ENCODE data around the gene P3H2. TPM values are rescaled to one million over a fixed set of nuclear protein-coding genes. Genes with fewer than 3 reads are reported as not detected.

The P3H2 gene
- total and polyA plus RNA-seq, 2 of the 4 experiments (the other 2 are of a cell fraction), result 54.7 to 64.3 TPM

GRCh38 chr3:190132371-190132770 is 11.7 kb upstream of the P3H2 start:
- ChIA-PET POLR2A (ENCODE audit: unreplicated experiment) (no interaction called here), CTCF (interaction anchor here (1.4 kb wide), 1 partner anchor 171 kb away, joined by 3 read pairs; no protein-coding TSS in a partner anchor)
- no peak overlapping the region for H2AFZ ChIP-seq (replicated peaks; ENCODE audit: low read length, poor library complexity)
- H2BK5ac ChIP-seq (ENCODE audit: low read depth, low read length, poor library complexity, severe bottlenecking), result no peak overlapping the region
- TF ChIP-seq POLR2A (IDR thresholded peaks at IDR 0.05; ENCODE audit: low read depth, low read length), result no peak
- no peak for TF ChIP-seq NFE2L2 (IDR thresholded peaks at IDR 0.05; ENCODE audit: low read depth, low read length)
- no peak for TF ChIP-seq RAD21 (IDR thresholded peaks at IDR 0.05; ENCODE audit: low read length)
- TF ChIP-seq, protein P1, sequence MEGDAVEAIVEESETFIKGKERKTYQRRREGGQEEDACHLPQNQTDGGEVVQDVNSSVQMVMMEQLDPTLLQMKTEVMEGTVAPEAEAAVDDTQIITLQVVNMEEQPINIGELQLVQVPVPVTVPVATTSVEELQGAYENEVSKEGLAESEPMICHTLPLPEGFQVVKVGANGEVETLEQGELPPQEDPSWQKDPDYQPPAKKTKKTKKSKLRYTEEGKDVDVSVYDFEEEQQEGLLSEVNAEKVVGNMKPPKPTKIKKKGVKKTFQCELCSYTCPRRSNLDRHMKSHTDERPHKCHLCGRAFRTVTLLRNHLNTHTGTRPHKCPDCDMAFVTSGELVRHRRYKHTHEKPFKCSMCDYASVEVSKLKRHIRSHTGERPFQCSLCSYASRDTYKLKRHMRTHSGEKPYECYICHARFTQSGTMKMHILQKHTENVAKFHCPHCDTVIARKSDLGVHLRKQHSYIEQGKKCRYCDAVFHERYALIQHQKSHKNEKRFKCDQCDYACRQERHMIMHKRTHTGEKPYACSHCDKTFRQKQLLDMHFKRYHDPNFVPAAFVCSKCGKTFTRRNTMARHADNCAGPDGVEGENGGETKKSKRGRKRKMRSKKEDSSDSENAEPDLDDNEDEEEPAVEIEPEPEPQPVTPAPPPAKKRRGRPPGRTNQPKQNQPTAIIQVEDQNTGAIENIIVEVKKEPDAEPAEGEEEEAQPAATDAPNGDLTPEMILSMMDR (conservative IDR thresholded peaks at IDR 0.05; ENCODE audit: low read depth, low read length), result no peak
- TF ChIP-seq RFX5 (IDR thresholded peaks at IDR 0.05; ENCODE audit: low read depth, low read length), result no peak
- no peak for TF ChIP-seq MXI1 (IDR thresholded peaks at IDR 0.05; ENCODE audit: borderline replicate concordance, low read depth, low read length)
- H3K4me3 ChIP-seq (ENCODE audit: insufficient read depth, low read depth, low read length), result no peak overlapping the region
- dilution Hi-C loops (cut with HindIII; ENCODE audit: low sequenced_read_pairs, unreplicated experiment), result no loop called here
- H3K9me3 ChIP-seq (ENCODE audit: control insufficient read depth, insufficient read depth, low read length), result no peaks in the 10 kb centered on the region
- H3K79me1 ChIP-seq (ENCODE audit: low read depth in 1 of 2, low read length in 2 of 2), result no peaks in the 10 kb centered on the region
- DNase-seq (no peak), ATAC-seq (ENCODE audit: low read depth) (no peak)
- H3K18ac ChIP-seq (ENCODE audit: low read depth, low read length), result no peak overlapping the region
- H3K36me3 ChIP-seq (ENCODE audit: control insufficient read depth, insufficient read depth, low read length), result no peaks in the 10 kb centered on the region
- BruUV-seq (replicated peaks), result no TSS peak
- no peak overlapping the region for H3K27ac ChIP-seq (ENCODE audit: insufficient read depth, low read length)
- no peaks in the 10 kb centered on the region for H4K20me1 ChIP-seq (ENCODE audit: insufficient read depth, low read length)
- H4K8ac ChIP-seq (ENCODE audit: low read depth in 2 of 2, low read length in 2 of 2), result no peak overlapping the region
- no peaks in the 10 kb centered on the region for H3K27me3 ChIP-seq (ENCODE audit: control insufficient read depth, insufficient read depth, low read length)
- no peak overlapping the region for H3K4ac ChIP-seq (ENCODE audit: low read depth, low read length)
- no peaks in the 10 kb centered on the region for H3K9me1 ChIP-seq (ENCODE audit: insufficient read depth, low read length)
- no peak overlapping the region for H2BK20ac ChIP-seq (ENCODE audit: low read depth, low read length)
- H3K23ac ChIP-seq (ENCODE audit: low read depth, low read length), result no peak overlapping the region
- no peak overlapping the region for H2BK120ac ChIP-seq (ENCODE audit: low read depth, low read length)
- no peak overlapping the region for H3K4me2 ChIP-seq (ENCODE audit: low read depth, low read length)
- no peak overlapping the region for H3K14ac ChIP-seq (replicated peaks; ENCODE audit: low read depth, low read length)
- no peak overlapping the region for H4K91ac ChIP-seq (ENCODE audit: insufficient read depth, low read depth, low read length)
- no peak overlapping the region for H3K56ac ChIP-seq (ENCODE audit: extremely low read depth, insufficient read depth, low read length)
- intact Hi-C loops (cut with micrococcal nuclease), result no loop called here
- peaks cover 2% of the 10 kb centered on the region; the same call in 1 of the 2 replicates for H3K4me1 ChIP-seq (ENCODE audit: control insufficient read depth, insufficient read depth, low read length)
- no peak overlapping the region for H3K9ac ChIP-seq (ENCODE audit: low read depth, low read length)
- no peak overlapping the region for H4K5ac ChIP-seq (ENCODE audit: low read depth, low read length)
- H2AK5ac ChIP-seq (ENCODE audit: low read depth, low read length), result no peak overlapping the region
- no peak overlapping the region for H2AK9ac ChIP-seq (replicated peaks; ENCODE audit: low read depth, low read length, poor library complexity)
- no peak overlapping the region for H2BK15ac ChIP-seq (ENCODE audit: low read depth, low read length)
- in situ Hi-C loops (cut with MboI; ENCODE audit: low sequenced_read_pairs), result no loop called here

Data from IMR-90 (cell line).